ENCODE measurements around the gene SCAI.
"Not testable (repeated sequence)": the region's sequence is repeated elsewhere in the genome, so short reads cannot be mapped to it uniquely, and the experiment has no call there.

The SCAI gene

DNA sequence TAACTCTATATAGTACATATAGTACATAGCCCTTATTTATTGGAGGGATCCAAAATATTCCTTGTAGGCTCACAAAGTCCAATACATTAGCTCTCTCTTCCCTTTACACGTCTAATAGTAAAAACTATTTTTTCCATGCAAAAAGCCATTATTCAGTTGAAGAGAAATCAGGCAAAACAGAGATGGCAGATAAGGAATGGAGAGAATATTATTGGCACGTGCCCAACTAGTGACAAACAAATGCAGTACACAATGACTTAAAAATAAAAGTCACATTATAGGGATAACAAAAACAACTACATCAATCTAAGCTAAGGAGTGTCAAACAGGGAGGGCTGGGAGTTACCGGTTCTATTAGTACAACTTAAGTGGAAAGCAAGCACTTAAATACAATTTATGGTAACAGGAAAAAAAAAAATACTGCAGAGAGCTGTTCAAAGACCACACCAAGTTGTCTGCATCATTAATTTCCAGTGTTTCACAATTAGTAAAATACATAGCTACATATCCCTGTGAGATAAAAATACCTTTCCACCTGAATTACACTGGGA lies 4.1 kb upstream of the SCAI start:
- no peak for DNase-seq

DNA sequence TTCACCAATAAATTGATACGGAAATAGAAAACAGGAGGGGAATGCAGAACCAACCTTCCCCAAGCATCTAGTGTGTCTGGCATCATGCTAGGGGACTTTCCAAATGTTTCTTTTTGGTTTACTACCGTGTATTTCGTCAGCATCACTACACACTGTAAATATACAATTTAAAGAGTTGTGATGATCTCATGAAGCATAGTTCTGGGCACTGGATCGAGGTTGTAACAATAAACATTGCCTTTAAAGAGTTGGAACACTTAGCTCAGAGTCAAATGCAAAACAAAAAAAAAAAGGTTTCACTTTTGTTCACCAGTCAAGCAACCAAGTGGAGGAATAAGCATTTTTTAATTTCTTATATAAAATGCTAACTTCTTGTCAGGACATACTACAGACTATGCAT lies 2.9 kb upstream of the SCAI start:
- DNase-seq, result no peak

DNA sequence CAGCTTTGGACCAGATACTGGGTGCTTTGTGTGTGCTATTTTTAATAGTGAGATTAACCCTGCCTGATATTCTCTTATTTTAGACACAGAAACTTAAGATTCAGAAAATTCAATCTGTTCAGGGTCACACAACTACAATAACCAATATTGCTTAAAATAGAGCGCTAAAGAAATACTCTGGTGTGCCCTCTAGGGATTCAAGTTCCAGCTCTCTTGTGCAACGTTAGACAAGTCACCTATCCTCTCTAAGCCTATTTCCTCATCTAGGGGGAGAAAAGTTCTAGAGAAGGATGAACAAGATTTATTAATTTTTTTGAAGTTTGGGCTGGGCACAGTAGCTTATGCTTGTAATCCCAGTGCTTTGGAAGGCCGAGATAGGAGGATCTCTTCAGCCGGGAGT lies 2.1 kb upstream of the SCAI start:
- DNase-seq, result no peak

DNA sequence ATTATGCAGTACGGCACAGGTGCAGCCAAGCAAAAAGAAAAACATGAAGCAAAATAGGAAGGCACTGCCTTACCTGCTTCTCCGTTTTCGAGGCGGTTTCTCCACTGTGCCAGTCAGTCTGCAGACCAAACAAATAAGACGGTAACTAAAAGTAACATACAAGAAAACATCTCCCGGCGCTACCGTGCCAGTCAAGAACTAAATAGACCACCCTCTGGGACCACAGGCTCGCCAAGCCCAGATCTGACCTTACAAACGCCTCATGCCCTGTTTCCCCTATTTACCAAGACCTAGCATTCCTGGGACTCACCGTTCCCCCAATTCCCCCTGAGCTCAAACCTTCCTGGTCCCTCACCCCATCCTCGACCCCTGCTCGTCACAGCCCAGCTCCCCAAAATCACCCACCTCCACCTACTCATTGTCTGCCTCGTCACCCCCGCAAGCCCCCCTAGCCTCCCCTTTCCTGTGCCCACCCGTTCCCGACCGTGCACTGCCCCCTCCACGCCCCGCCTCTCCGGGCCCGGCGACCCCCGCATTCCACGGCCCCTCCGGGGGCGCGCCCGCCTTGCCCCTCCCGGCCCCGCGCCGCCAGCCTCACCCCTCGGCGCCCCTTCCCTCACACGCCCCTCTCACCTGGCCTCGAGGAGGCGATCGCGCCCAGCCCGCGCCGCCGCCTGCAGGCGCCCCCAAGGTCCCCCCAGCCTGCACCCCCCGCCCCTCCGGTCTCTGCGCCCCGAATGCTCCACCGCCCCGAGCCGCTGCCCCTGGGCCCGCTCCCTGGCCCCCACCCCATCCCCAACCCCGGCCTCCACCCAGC lies 560 bp downstream of the SCAI start:
- DNase-seq, result peak; percentile 51

DNA sequence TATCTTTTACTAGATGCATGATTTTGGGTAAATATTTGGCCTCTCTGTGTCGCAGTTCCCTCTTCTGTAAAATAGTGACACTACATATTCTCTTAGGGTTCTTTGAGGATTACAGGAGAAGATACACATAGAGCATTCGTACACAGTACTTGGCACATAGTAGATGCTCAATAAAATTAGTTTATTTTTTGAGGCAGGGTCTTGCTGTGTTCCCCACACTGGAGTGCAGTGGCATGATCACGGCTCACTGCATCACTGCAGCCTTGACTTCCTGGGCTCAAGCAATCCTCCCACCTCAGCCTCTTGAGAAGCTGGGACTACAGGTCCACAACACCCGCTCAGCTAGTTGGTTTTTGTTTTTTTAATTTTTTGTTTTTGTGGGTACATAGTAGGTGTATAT lies 1.6 kb downstream of the SCAI start:
- DNase-seq, result no peak

DNA sequence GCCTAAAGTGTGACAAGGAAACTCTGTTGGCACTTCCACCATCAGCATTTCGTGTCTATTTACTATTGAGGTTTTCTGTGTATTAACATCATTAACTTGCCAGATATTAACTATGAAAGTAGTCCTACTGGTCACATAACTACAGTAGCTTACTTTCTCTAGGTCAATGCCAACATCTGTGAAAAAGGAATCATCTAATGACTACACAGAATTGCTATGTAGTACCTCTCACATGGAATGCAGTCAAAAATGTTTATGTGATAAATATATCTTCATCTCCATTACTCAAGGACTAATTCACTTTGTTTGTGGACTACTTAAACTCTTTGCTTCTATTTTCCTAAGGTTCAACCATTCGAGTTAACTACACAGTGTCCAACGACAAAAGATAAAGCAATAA lies 2.1 kb downstream of the SCAI start:
- DNase-seq, result no peak

DNA sequence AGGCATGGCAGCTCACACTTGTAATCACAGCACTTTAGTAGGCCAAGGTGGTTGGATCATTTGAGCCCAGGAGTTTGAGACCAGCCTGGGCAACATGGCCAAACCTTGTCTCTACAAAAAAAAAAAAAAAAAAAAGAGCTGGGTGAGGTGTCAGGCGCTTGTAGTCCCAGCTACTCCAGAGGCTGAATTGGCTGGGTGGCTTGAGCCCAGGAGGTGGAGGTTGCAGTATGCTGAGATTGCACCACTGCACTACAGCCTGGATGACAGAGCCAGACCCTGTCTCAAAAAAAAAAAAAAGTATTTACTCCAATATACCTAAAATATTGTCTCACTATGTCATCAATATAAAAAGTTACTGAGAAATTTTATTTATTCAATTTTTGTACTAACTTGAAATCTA lies 2.8 kb downstream of the SCAI start:
- DNase-seq, result no peak

DNA sequence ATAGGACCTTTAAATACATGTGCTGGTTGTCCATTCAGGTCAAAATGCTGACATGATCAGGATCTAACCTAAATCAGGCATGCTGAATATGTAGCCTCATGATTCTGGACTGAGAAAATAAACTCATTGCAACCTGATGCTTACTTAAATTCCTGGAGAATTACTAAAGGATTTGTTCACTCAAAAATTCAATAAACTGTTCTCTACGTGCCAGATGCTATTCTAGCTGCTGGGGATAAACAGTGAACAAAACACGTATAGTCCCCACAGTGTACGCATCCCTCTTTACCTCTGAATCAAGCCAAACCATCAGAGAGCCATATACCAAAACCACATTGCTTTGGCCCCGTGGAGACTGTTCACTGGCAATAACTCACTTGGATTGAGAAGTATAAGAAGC lies 6.1 kb downstream of the SCAI start:
- DNase-seq, result peak; percentile 22

DNA sequence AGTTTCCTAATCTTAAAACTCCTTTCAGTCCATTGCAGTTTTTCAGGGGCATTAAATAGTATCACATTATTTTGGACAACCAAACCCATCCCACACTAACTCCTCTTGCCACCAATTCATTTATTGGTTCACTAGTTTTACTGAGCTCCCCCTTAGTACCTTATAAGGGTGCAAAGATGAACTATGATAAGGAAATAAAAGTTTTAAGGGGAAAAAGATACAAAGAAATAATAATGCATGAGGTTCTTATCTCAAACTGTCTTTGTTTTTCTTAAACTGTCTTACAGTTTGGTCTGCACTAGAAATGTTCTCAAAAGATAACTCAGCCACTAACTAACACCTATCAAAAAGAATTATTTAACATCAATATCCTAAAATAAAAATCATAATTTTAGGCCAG lies 8.4 kb downstream of the SCAI start:
- no peak for DNase-seq

DNA sequence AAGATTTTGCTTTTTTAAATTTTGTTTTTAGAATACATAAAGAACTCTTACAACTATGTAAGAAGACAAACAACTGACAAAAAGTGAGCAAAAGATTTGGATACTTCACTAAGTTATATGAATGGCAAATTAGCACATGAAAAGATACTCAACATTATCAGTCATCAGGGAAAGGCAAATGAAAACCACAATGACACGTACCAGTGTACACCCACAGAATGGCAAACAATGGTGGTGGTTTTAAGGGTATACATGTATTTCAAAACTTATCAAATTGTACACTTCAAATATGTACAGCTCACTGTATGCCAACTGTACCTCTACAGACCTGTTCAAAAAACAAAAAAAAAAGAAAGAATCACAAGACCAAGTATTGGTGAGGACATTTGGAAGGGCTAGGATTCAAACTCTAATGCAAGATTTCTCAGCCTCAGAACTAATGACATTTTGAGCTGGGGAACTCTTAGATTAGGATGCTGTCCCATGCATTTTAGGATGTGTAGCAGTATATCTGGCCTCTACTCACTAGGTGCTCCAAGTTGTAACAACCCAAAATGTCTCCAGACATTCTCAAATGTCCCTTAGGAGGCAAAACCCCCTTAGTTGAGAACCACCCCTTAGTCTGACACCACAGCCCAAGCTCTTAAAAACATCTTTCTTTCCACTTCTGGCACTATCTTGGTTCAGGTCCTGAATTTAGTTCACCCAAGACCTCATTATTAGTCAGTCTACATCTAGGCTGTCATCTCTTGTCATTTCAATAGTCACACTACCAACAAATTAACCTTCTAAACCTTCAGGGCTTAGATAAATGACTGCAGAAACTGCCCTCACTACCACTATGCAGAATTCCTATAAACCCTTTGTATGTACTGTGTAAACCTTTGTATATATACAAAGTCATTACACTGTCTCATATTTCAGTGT lies 9.7 kb downstream of the SCAI start:
- no peak for DNase-seq

DNA sequence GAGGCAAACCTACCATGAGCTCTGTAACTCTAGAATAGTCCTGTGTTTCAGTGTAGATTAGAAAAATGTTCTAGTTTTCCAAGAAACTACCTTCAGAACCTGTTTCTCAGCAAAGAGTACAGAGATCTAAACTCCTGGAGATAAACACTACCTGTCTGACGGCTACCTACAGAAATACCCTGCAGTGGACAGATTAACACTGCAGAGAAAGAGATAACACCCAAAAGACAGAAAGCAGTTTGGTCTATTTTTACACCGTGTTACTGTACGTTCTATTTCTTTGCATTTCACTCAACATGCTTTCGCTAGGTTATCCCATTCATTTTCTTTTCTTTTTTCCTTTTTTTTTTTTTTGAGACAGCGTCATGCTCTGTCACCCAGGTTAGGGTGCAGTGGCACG lies 11.6 kb downstream of the SCAI start:
- no peak for DNase-seq

DNA sequence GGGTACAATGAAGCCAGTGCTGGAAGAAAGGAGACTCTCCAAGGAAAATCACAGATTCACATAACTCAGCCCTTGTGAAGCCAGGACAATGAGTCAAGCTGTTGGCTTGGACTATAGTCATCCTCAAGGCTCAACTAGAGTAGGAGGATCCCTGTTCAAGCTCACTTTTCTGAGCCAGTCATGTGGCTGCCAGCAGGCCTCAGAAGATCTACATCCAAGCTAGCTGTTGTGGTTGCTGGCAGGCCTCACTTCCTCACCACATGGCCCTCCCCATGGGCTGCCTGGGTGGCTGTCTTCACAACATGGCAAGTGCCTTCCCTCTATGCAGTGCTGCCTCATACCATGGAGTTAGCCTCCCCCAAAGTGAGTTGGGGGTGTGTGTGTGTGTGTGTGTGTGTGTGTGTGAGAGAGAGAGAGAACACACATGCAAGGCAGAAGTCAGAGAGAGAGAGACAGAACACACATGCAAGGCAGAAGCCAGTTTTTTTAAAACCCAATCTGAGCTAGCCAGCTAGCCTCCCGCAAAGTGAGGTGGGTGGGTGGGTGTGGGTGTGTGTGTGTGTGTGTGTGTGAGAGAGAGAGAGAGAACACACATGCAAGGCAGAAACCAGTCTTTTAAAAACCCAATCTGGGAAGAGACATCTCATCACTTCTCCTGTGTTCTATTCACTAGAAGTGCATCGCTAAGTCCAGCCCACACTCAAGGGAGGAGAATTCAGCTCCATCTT lies 17.1 kb downstream of the SCAI start:
- DNase-seq, result peak; percentile 68

DNA sequence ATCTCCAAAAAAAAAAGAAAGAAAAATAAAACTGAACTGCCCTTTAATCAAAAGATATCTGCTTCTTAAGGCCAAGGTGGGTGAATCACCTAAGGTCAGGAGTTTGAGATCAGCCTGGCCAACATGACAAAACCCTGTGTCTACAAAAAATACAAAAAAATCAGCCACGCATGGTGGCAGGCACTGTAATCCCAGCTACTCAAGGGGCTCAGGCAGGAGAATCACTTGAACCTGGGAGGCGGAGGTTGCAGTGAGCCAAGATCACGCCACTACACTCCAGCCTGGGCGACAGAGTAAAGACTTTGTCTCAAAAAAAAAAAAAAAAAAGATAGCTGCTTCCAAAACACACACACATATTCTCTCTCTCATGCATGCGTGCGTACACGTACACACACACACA lies 17.8 kb downstream of the SCAI start:
- no peak for DNase-seq

DNA sequence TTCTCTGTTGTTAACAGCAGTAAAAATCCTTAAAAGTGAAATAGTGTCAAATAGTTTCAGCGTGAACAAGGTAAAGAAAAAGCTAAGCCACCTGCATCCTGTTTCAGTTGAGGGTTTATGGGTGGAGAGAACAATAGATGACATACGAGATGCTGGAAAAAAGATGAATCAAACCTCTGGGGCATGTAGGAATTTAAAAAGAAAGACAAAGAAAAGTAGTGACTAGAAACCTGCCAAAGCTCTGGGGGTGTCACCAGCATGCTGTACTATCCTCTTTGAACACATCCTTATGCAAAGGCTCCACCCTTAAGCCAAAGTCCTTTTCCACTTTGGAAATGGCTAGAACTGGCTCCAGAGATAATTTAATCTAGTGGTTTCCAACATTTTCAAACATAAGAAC lies 22.2 kb downstream of the SCAI start:
- DNase-seq, result no peak

DNA sequence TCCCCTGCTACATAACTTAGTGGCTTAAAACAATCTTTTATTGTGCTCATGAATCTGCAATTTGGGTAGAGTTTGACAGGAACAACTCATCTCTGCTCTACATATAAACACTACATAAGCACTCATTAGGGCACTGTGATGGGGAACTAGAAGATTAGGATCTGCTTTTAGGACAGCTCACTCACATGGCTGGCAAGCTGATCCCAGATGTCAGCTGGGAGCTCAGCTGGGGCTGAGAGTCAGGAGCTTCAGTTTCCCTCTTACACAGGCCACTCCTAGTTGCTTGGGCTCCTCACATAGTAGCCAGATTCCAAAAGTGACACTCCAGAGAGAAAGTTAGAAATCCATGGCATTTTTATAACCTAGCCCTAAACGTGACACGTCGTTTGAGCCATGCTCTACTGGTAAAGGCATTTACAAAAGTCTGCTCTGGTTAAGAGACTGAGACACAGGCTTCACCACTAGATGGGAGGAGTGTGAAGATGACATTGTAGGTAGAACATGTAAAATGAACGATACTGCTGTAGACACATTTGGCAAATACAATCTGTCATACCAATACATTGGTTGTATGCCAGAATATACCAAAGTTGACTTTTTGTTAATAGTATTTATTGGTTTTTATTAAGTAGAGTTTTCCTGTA lies 23.6 kb downstream of the SCAI start:
- DNase-seq, result no peak

DNA sequence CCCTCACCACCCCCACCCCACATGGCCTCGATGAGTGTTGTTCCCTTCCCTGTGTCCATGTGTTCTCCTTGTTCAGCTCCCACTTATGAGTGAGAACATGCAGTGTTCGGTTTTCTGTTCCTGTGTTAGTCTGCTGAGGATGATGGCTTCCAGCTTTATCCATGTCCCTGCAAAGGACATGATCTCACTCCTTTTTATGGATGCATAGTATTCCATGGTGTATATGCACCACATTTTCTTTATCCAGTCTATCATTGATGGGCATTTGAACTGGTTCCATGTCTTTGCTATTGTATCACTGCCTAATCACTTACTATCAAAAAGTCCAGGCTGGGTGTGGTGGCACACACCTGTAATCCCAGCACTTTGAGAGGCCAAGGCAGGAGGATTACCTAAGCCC lies 24.6 kb downstream of the SCAI start:
- not testable (repeated sequence) for DNase-seq

DNA sequence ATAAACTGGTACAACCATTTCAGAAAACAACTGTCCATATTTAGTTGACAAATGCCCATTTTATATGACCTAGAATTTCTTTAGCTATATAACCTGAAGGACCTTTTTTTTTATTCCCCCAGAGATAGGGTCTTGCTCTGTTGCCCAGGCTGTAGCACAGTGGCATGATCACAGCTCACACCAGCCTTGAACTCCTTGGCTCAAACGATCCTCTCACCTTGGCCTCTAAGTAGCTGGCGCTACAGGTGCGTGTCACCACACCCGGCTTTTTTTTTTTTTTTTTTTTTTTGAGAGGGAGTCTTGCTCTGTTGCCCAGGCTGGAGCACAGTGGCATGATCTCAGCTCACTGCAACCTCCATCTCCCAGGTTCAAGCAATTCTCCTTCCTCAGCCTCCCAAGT lies 28.8 kb downstream of the SCAI start:
- DNase-seq, result not testable (repeated sequence)

DNA sequence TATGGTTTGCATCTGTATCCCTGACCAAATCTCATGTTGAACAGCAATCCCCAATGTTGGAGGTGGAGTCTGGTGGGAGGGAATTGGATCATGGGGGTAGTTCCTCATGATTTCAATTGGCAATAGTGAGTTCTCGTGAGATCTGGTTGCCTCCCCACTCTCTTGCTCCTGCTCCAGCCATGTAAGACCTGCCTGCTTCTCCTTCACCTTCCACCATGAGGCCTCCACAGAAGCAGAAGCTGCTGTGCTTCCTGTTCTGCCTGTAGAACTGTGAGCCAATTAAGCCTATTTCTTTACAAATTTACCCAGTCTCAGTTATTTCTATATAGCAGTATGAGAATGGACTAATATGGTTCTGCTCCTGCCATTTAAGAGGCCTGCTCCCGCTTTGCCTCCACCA lies 32.9 kb downstream of the SCAI start:
- DNase-seq, result no peak

DNA sequence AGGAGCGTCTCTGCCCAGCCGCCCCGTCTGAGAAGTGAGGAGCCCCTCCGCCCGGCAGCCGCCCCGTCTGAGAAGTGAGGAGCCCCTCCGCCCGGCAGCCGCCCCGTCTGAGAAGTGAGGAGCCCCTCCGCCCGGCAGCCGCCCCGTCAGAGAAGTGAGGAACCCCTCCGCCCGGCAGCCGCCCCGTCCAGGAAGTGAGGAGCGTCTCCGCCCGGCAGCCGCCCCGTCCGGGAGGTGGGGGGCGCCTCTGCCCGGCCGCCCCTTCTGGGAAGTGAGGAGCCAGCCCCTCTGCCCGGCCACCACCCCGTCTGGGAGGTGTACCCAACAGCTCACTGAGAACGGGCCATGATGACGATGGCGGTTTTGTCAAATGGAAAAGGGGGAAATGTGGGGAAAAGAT lies 34.8 kb downstream of the SCAI start:
- DNase-seq, result not testable (repeated sequence)

DNA sequence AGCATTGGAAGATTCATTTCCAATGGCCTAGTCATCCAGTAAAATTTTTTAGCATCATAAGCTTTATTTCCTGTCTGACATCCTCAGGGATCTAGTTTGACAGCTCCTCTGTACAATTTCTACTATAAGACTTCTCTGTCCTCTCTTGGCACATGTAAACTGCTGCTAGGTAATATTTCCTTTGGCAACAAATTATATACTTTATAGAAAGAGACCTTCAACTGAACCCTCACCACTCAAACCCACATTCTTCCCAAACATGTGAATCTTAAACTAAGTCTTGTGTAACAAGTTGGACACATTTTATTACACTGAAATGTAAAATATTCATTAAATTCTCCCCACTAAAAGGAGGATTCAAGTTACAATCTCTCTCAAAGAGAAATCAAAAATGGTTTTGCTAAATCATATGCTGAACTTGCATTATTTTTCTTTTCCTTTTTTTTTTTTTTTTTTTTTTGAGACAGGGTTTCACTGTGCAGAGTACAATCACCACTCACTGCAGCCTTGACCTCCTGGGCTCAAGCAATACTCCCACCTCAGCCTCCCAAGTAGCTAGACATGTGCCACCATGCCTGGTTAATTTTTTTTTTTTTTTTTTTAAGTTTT lies 36.9 kb downstream of the SCAI start:
- DNase-seq, result peak; percentile 31

DNA sequence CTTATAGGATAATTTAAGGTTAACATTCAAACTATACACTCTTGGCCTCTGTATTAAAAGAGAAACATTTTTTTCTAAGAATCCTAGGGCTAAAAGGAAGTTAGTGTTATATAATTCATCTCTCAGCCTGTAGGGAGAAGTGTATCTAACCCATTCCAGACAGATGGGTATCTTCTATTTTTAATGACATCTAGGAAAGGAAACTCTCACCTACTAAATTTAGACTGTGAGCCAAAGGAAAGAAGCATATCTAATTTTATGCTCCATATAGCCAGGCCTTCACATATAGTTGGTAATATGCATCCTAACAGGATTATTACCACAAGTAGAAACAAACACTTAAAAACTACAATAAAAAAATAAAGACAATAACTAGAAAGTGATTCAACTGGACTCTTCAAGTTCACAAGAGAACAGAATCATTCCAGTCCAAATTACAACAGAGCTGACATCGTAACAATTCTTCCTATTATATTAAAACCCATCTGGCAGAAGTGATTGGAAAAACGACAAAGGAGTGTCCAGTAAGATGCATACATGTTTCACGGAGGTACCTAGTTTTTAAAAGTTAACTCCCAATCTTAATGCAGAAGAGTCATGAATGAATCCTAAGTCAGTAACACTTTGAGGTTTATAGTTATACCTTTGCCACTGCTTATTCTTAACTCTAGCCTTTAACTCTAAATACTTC lies 39.4 kb downstream of the SCAI start:
- DNase-seq, result no peak

DNA sequence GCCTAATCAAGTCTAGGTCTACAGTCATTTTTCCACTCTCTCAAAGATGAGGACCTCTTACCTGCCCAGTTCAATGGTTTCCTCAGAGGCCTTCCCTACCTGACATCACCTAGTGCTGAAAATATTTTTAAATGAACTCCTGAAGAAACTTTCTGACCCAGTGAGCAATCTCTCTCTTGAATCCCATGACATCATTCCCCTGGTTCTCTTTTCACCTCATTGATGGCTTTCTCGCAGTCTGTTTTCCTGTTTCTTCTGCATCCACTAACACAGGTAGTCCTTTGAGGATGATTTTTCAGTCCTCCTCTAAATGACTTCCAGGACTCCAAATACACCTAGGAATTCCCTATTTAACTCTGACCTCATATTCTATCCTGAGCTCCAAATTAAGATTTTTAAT lies 40.3 kb downstream of the SCAI start:
- DNase-seq, result no peak

Measured in eye (tissue), 1 donor.